Left cardiac atrium (tissue), 4 donors: ENCODE results near the gene ATP13A3. TPM values are rescaled to one million over a fixed set of nuclear protein-coding genes. Genes with fewer than 3 reads are reported as not detected.
"Not testable (repeated sequence)": the region's sequence is repeated elsewhere in the genome, so short reads cannot be mapped to it uniquely, and the experiment has no call there.

Experiments
- ATAC-seq, 2 donors: fragments of 200-7000 bp; cut with Tn5 transposase; one replicate each; pipeline ENCODE4 v1.9.1; 2020; ENCODE audit warnings: mild to moderate bottlenecking in 2 of 2, moderate library complexity in 2 of 2
- DNase-seq: peaks from one replicate; pipeline ENCODE4 v3.0.0-alpha.2; 2020
- intact Hi-C, 2 donors: fragments of 100-400 bp; cut with DNase I; formaldehyde crosslinking; loops; one replicate each; pipeline versions ENCODE4 v1.14.1 to v1.15.1; 2022 to 2023
- long read RNA-seq: library from polyadenylated mRNA; unstranded; transcript quantifications from one replicate; pipeline ENCODE4 v2.0.0, GENCODE V29; 2021
- total RNA-seq, 2 donors: library from RNA; stranded (reverse); fragmentation: NEBNext Ultra II Directional; extraction: Animal tissue kit (Norgen Biotek cat#: 25700); gene quantifications; one replicate each; pipeline ENCODE4 v1.2.1, GENCODE V29; 2021
- donor health status: DM: no; HTN: yes; CAD: no.
- donor health status: DM: no; HTN: yes; CAD: no; lungs with severe emphysema.
- donor health status: DM: yes; HTN: yes; CAD: no.
- donor health status: Dilated cardiomyopathy.

ATP13A3 gene
- total RNA-seq = 100 to 1,000 TPM in 1 of 2 donors, 10 to 100 TPM in 1; 86.7 to 182 TPM
- long read RNA-seq, partial matches to known transcripts = 3 of 4 reads
- long read RNA-seq, other reads (novel, unspliced or antisense) = 1 of 4 reads

DNA sequence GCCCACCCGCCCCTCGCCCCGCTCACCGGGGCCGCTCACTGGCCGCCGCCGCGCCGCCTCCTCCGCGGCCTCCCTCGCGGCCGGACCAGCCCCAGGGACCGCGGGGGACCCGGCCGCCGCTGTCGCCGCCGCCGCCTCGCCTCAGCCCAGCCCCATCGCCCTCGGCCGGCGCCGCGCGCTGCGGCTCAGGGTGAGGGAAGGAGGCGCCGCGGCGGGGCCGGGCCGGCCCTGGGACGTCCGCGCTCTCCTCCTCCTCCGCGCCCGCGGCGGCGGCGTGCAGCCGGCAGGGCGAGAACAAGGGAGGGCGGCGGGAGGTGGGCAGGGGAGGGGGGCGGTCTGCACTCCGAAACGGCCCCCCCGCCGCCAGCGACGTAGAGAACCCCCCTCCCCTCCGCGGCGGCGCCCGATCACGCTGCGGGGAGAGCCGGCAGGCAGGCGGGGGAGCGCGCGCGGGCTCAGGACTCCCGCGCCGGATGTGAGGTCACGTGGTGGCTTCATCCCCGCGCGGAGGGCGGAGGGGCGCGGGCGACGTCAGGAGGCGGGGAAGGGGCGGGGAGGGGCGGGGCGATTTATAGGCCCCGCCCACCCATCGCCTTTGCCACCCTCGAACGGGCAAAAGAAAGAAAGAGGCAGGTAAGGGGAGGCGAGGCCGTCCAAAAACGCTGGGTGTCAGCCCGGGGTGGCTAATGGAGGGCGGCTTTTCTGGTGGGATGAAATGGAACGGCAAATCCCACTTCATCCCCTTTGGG is at the start of gene ATP13A3:
TSS of gene ATP13A3 (minus strand) at position 463 of the 749 bp plus-strand sequence. CDS start 24,812 bp downstream, outside the sequence.
- DNase-seq (peak; percentile 92), ATAC-seq (peak; percentile 86 to 94)
- intact Hi-C loops = no loop called here

- DNase-seq, intact Hi-C loops, ATAC-seq: not testable (repeated sequence)
These were observed 48.4 kb upstream of the ATP13A3 start for GRCh38 chr3:194535199-194535598.

- ATAC-seq (no peak), DNase-seq (no peak)
- intact Hi-C loops = no loop called here
These were observed 47.4 kb upstream of the ATP13A3 start for GRCh38 chr3:194534243-194534642.

GRCh38 chr3:194532591-194532990 is 45.8 kb upstream of the ATP13A3 start:
- no peak for ATAC-seq
- intact Hi-C loops = no loop called here
- DNase-seq = no peak

- ATAC-seq (no peak), DNase-seq (no peak)
- intact Hi-C loops = loop anchor here in 1 of 2 donors (5.0 kb wide), 1 partner anchor 45 kb away; no protein-coding TSS in a partner anchor
These were observed 40.9 kb upstream of the ATP13A3 start for GRCh38 chr3:194527726-194528125.

DNA sequence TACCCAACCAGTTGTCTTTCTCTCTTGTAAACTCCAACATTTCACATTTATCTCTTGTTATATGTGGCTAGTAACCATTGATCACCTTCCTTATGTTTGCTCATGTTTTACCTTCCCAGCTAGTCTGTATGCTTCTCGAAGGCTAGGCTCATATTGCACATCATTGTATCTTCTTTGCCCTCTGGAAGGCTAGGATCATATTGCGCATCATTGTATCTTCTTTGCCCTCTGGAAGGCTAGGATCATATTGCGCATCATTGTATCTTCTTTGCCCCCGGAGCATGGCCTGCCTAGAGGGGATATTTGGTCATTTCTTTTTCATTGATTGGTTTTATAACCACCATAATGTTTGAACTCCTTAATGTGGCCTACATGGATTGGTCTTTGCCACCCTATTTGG is 39.4 kb upstream of the ATP13A3 start:
- DNase-seq = no peak
- ATAC-seq = no peak
- intact Hi-C loops = loop anchor here in 1 of 2 donors (5.0 kb wide), 1 partner anchor 46 kb away; no protein-coding TSS in a partner anchor

DNA sequence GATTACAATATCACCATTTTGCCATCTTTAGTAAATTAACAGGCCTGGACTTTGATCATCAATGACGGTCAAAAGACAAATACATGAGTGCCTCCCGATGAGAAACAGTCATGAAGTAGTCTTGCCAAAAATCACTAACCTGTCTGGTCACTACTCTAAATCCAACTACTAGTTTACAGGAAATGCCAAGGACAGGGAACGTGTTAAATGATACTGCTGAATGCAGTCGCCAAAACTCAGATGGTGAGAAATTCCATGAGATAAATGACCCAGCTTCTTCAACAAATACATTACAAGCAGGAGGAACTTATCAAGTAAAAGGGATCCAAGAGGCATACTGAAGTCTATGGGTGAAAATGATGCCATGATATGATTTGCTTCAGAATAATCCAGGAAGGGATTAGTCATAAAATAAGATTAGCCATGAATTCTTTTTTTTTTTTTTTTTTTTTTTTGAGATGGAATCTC is 35.8 kb upstream of the ATP13A3 start:
- DNase-seq (no peak), ATAC-seq (peak; percentile 45 to 63)
- intact Hi-C loops = no loop called here

- DNase-seq (no peak), ATAC-seq (peak; percentile 25 to 36)
- intact Hi-C loops = no loop called here
These were observed 34.9 kb upstream of the ATP13A3 start for GRCh38 chr3:194521510-194522260.

DNA sequence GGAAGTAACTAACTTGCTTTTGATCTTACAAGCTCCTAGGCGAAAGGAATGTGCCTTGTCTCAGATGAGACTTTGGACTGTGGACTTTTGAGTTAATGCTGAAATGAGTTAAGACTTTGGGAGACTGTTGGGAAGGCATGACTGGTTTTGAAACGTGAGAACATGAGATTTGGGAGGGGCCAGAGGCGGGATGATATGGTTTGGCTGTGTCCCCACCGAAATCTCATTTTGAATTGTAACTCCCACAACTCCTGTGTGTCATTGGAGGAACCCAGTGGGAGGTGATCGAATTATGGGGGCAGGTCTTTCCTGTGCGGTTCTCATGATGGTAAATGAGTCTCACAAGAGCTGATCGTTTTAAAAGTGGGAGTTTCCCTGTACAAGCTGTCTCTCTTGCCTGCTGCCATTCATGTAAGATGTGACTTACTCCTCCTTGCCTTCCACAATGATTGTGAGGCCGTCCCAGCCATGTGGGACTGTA is 33.9 kb upstream of the ATP13A3 start:
- DNase-seq, intact Hi-C loops: not testable (repeated sequence)
- ATAC-seq = peak in 1 of 2 donors; percentile 29

DNA sequence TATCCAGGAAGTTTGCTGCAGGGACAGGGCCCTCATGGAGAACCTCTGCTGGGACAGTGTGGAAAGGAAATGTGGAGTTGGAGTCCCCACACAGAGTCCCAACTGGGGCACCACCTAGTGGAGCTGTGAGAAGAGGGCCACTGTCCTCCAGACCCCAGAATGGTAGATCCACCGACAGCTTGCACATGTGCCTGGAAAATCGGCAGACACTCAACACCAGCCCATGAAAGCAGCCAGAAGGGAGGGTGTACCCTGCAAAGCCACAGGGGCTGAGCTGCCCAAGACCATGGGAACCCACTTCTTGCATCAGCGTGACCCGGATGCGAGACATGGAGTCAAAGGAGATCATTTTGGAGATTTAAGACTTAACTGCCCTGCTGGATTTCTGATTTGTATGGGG is 33.4 kb upstream of the ATP13A3 start:
- DNase-seq, intact Hi-C loops, ATAC-seq: not testable (repeated sequence)

- ATAC-seq (no peak), DNase-seq (no peak)
- intact Hi-C loops = no loop called here
These were observed 31.9 kb upstream of the ATP13A3 start for GRCh38 chr3:194518652-194519051.

DNA sequence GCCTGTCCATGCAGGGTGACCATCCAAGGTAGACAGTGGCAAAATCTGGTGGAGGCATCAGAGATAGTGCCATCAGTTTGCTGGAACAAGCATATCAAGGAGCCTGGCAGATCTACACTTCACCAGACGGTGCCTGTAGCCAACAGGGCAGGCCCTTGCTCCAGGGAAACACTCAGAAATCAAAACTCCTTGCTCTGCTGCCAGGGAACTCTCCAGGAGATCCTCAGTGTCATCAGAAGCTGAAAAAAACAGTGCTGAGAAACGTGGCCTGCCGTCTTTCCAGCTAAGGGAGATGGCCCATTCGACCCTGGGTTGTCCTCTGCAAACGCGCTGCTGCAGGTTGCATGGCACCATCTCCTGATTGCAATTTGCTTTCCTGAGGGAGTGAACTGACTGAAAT is 30.5 kb upstream of the ATP13A3 start:
- ATAC-seq = no peak
- intact Hi-C loops = no loop called here

GRCh38 chr3:194514626-194515025 is 27.8 kb upstream of the ATP13A3 start:
- no peak for ATAC-seq
- intact Hi-C loops = no loop called here

More for the DNA sequence above, 30.5 kb upstream of the ATP13A3 start:
- DNase-seq = no peak

GRCh38 chr3:194512895-194513601 is 26.2 kb upstream of the ATP13A3 start:
- intact Hi-C loops = no loop called here
- ATAC-seq = peak in 1 of 2 donors; percentile 26

More at GRCh38 chr3:194514626-194515025, 27.8 kb upstream of the ATP13A3 start:
- DNase-seq = no peak

GRCh38 chr3:194508491-194509453 is 22.0 kb upstream of the ATP13A3 start:
- ATAC-seq = peak; percentile 34 to 57

More at GRCh38 chr3:194512895-194513601, 26.2 kb upstream of the ATP13A3 start:
- DNase-seq = no peak

DNA sequence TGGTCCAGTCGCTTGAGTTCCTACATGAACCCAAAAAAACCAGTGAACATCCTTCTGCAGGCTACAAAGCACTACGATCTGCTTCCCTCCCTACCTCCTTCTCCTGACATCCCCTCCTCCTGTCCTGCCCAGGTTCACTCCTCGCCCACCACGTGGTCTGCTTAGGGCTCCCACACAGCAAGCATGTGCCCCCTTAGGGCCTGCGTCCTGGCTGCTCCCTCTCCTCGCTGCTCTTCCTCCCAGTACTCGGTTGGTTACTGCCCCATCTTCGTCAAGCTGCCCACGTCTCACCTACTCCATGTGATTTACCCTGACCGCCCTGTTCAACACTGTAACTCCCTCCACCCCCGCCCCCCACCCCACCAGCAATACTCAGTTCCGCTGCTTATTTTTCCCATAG is 20.8 kb upstream of the ATP13A3 start:
- intact Hi-C loops = no loop called here
- no peak for ATAC-seq
- DNase-seq = no peak

More at GRCh38 chr3:194508491-194509453, 22.0 kb upstream of the ATP13A3 start:
- DNase-seq = no peak
- intact Hi-C loops = no loop called here

DNA sequence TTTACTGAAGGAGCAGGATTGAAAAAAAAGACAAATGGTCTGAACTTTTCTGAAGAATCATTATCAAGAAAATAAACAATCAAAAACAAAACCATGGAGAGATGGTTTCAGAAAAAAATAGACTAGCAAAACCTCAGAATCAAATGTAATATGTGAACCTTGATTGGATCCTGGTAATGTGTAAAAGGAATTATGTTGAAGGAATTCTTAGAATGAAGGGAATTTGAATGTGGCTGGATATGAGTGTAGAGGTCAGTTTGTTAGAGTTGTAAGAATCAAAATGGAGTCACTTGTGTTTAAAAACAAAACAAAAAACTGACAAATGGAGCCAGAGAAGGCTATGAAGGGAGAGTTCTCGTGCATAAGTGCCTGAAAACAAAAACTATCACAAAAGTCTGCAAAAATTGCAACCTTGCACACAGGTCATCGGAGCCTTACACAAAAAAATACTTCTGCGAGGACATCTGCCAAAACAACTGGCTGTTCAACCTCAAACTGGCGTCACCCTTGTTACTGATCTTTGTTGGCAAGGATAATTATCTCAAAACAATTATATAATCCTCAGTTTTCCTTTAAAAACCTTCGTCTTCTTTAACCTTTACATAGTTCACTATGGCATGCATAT is 19.1 kb upstream of the ATP13A3 start:
- DNase-seq (no peak), ATAC-seq (no peak)
- intact Hi-C loops = no loop called here
